ENCODE measurements around the gene ARHGEF1.

Gene ARHGEF1

GRCh38 chr19:41883821-41884733 lies 1.1 kb downstream of the ARHGEF1 start:
- DNase-seq: peak; percentile 98

GRCh38 chr19:41886761-41887710 lies 4.1 kb downstream of the ARHGEF1 start:
- DNase-seq: no peak

- no peak for DNase-seq
These were observed 4.9 kb downstream of the ARHGEF1 start for GRCh38 chr19:41887711-41888382.

- no peak for DNase-seq
These were observed 5.9 kb downstream of the ARHGEF1 start for GRCh38 chr19:41888926-41889325.

GRCh38 chr19:41889896-41890295 lies 6.9 kb downstream of the ARHGEF1 start:
- no peak for DNase-seq

- DNase-seq: no peak
These were observed 8.0 kb downstream of the ARHGEF1 start for GRCh38 chr19:41890936-41891335.

- DNase-seq: no peak
These were observed 9.4 kb downstream of the ARHGEF1 start for GRCh38 chr19:41892173-41892902.

- no peak for DNase-seq
These were observed 10.9 kb downstream of the ARHGEF1 start for GRCh38 chr19:41893899-41894298.

GRCh38 chr19:41894350-41894749 lies 11.4 kb downstream of the ARHGEF1 start:
- DNase-seq: no peak

GRCh38 chr19:41895745-41896580 lies 13.0 kb downstream of the ARHGEF1 start:
- no peak for DNase-seq

GRCh38 chr19:41896581-41896942 lies 13.6 kb downstream of the ARHGEF1 start:
- DNase-seq: no peak

GRCh38 chr19:41897181-41897580 lies 14.2 kb downstream of the ARHGEF1 start:
- DNase-seq: no peak

GRCh38 chr19:41897820-41898219 lies 14.8 kb downstream of the ARHGEF1 start:
- no peak for DNase-seq

GRCh38 chr19:41898235-41898634 lies 15.3 kb downstream of the ARHGEF1 start:
- no peak for DNase-seq

GRCh38 chr19:41901707-41902360 lies 18.9 kb downstream of the ARHGEF1 start:
- no peak for DNase-seq

GRCh38 chr19:41902594-41902993 lies 19.6 kb downstream of the ARHGEF1 start:
- DNase-seq: no peak

GRCh38 chr19:41903193-41903953 lies 20.4 kb downstream of the ARHGEF1 start:
- DNase-seq: no peak

- DNase-seq: no peak
These were observed 21.3 kb downstream of the ARHGEF1 start for GRCh38 chr19:41904118-41904870.

- DNase-seq: no peak
These were observed 22.5 kb downstream of the ARHGEF1 start for GRCh38 chr19:41905273-41906002.

All from suppressor macrophage treated with lipopolysaccharide for 4 hours (primary cell).